WTC11 (cell line): ENCODE data around the gene WDR49.

Experiments
- FOXK1 ChIP-seq: sonication (generic); formaldehyde crosslinking; IDR thresholded peaks from 2 replicates; pipeline ENCODE4 v1.8.0; 2022; ENCODE audit warnings: mild to moderate bottlenecking, moderate library complexity, missing genetic modification reagents
- JUN ChIP-seq: sonication (generic); formaldehyde crosslinking; IDR thresholded peaks from 2 replicates; pipeline ENCODE4 v1.8.0; 2023; ENCODE audit warnings: mild to moderate bottlenecking, missing genetic modification reagents
- NFATC4 ChIP-seq: fragments of 250-450 bp; sonication (Bioruptor Pico); IDR thresholded peaks from 2 replicates; pipeline ENCODE4 v1.9.0; 2021; ENCODE audit warnings: mild to moderate bottlenecking
- NFYB ChIP-seq: sonication (generic); formaldehyde crosslinking; conservative IDR thresholded peaks from 2 replicates; pipeline ENCODE4 v1.8.0; 2022; ENCODE audit warnings: low read depth, missing genetic modification reagents
- NR3C1 ChIP-seq: sonication (generic); formaldehyde crosslinking; conservative IDR thresholded peaks from 2 replicates; pipeline ENCODE4 v1.8.1; 2023; ENCODE audit warnings: low read depth, mild to moderate bottlenecking, missing genetic modification reagents
- SMAD3 ChIP-seq: sonication (generic); formaldehyde crosslinking; IDR thresholded peaks from 2 replicates; pipeline ENCODE4 v1.8.0; 2022; ENCODE audit warnings: missing genetic modification reagents, mild to moderate bottlenecking, borderline replicate concordance
- TEAD1 ChIP-seq: sonication (generic); formaldehyde crosslinking; IDR thresholded peaks from 2 replicates; pipeline ENCODE4 v1.8.0; 2022; ENCODE audit warnings: mild to moderate bottlenecking, missing genetic modification reagents
- TEAD4 ChIP-seq: sonication (generic); formaldehyde crosslinking; IDR thresholded peaks from 2 replicates; pipeline ENCODE4 v1.8.0; 2022; ENCODE audit warnings: mild to moderate bottlenecking, missing genetic modification reagents
- TF ChIP-seq, protein P1 (sequence below): sonication (generic); formaldehyde crosslinking; IDR thresholded peaks from 2 replicates; pipeline ENCODE4 v1.8.0; 2022; ENCODE audit warnings: mild to moderate bottlenecking, missing genetic modification reagents
- TF ChIP-seq, protein P2 (sequence below): fragments of 200-600 bp; IDR thresholded peaks from 2 replicates; pipeline ENCODE4 v1.8.0; 2022; ENCODE audit warnings: antibody characterized with exemption
- TF ChIP-seq, protein P3 (sequence below): sonication (generic); formaldehyde crosslinking; IDR thresholded peaks from 2 replicates; pipeline ENCODE4 v1.8.0; 2022; ENCODE audit warnings: missing genetic modification reagents
- TF ChIP-seq, protein P4 (sequence below): sonication (generic); formaldehyde crosslinking; conservative IDR thresholded peaks from 2 replicates; pipeline ENCODE4 v1.8.1; 2023; ENCODE audit warnings: mild to moderate bottlenecking, low read depth, missing genetic modification reagents, moderate library complexity
- TF ChIP-seq, protein P5 (sequence below): sonication (generic); formaldehyde crosslinking; IDR thresholded peaks from 2 replicates; pipeline ENCODE4 v1.8.1; 2022; ENCODE audit warnings: low read depth, mild to moderate bottlenecking, moderate library complexity, missing genetic modification reagents, borderline replicate concordance
- TF ChIP-seq, protein P6 (sequence below): sonication (generic); formaldehyde crosslinking; IDR thresholded peaks from 2 replicates; pipeline ENCODE4 v1.8.0; 2022; ENCODE audit warnings: mild to moderate bottlenecking, missing genetic modification reagents

DNA sequence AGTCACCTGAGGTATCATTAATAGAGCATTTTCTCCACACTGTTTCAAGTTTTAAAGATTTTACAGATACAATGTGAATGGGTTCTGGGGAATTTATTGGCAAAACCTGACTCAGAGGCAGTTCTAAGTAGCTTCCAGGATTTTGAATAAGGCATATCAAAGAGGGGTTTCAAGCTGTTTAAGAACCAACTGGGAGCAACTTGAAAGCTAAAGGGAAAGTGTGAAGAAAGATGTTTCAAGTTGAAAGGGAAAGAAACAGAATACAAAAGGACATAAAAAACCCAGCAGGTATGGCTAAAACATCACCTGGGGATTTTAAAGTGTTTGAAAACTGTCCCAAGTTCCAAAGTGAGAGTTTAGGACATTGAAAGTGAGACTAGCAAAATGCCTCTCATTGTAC lies 162.1 kb downstream of the WDR49 start:
- TF ChIP-seq, protein P1, sequence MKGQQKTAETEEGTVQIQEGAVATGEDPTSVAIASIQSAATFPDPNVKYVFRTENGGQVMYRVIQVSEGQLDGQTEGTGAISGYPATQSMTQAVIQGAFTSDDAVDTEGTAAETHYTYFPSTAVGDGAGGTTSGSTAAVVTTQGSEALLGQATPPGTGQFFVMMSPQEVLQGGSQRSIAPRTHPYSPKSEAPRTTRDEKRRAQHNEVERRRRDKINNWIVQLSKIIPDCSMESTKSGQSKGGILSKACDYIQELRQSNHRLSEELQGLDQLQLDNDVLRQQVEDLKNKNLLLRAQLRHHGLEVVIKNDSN (CRISPR knock-in tag): no peak
- TF ChIP-seq FOXK1 (CRISPR knock-in tag) (no peak), SMAD3 (no peak), NFATC4 (CRISPR knock-in tag) (no peak), TEAD1 (CRISPR knock-in tag) (no peak), NR3C1 (CRISPR knock-in tag) (no peak), JUN (CRISPR knock-in tag) (no peak), NFYB (CRISPR knock-in tag) (no peak), TEAD4 (CRISPR knock-in tag) (no peak)
- TF ChIP-seq, protein P2, sequence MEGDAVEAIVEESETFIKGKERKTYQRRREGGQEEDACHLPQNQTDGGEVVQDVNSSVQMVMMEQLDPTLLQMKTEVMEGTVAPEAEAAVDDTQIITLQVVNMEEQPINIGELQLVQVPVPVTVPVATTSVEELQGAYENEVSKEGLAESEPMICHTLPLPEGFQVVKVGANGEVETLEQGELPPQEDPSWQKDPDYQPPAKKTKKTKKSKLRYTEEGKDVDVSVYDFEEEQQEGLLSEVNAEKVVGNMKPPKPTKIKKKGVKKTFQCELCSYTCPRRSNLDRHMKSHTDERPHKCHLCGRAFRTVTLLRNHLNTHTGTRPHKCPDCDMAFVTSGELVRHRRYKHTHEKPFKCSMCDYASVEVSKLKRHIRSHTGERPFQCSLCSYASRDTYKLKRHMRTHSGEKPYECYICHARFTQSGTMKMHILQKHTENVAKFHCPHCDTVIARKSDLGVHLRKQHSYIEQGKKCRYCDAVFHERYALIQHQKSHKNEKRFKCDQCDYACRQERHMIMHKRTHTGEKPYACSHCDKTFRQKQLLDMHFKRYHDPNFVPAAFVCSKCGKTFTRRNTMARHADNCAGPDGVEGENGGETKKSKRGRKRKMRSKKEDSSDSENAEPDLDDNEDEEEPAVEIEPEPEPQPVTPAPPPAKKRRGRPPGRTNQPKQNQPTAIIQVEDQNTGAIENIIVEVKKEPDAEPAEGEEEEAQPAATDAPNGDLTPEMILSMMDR: no peak
- TF ChIP-seq, protein P3, sequence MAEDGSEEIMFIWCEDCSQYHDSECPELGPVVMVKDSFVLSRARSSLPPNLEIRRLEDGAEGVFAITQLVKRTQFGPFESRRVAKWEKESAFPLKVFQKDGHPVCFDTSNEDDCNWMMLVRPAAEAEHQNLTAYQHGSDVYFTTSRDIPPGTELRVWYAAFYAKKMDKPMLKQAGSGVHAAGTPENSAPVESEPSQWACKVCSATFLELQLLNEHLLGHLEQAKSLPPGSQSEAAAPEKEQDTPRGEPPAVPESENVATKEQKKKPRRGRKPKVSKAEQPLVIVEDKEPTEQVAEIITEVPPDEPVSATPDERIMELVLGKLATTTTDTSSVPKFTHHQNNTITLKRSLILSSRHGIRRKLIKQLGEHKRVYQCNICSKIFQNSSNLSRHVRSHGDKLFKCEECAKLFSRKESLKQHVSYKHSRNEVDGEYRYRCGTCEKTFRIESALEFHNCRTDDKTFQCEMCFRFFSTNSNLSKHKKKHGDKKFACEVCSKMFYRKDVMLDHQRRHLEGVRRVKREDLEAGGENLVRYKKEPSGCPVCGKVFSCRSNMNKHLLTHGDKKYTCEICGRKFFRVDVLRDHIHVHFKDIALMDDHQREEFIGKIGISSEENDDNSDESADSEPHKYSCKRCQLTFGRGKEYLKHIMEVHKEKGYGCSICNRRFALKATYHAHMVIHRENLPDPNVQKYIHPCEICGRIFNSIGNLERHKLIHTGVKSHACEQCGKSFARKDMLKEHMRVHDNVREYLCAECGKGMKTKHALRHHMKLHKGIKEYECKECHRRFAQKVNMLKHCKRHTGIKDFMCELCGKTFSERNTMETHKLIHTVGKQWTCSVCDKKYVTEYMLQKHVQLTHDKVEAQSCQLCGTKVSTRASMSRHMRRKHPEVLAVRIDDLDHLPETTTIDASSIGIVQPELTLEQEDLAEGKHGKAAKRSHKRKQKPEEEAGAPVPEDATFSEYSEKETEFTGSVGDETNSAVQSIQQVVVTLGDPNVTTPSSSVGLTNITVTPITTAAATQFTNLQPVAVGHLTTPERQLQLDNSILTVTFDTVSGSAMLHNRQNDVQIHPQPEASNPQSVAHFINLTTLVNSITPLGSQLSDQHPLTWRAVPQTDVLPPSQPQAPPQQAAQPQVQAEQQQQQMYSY (CRISPR knock-in tag): no peak
- TF ChIP-seq, protein P4, sequence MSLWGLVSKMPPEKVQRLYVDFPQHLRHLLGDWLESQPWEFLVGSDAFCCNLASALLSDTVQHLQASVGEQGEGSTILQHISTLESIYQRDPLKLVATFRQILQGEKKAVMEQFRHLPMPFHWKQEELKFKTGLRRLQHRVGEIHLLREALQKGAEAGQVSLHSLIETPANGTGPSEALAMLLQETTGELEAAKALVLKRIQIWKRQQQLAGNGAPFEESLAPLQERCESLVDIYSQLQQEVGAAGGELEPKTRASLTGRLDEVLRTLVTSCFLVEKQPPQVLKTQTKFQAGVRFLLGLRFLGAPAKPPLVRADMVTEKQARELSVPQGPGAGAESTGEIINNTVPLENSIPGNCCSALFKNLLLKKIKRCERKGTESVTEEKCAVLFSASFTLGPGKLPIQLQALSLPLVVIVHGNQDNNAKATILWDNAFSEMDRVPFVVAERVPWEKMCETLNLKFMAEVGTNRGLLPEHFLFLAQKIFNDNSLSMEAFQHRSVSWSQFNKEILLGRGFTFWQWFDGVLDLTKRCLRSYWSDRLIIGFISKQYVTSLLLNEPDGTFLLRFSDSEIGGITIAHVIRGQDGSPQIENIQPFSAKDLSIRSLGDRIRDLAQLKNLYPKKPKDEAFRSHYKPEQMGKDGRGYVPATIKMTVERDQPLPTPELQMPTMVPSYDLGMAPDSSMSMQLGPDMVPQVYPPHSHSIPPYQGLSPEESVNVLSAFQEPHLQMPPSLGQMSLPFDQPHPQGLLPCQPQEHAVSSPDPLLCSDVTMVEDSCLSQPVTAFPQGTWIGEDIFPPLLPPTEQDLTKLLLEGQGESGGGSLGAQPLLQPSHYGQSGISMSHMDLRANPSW (CRISPR knock-in tag): no peak
- TF ChIP-seq, protein P5, sequence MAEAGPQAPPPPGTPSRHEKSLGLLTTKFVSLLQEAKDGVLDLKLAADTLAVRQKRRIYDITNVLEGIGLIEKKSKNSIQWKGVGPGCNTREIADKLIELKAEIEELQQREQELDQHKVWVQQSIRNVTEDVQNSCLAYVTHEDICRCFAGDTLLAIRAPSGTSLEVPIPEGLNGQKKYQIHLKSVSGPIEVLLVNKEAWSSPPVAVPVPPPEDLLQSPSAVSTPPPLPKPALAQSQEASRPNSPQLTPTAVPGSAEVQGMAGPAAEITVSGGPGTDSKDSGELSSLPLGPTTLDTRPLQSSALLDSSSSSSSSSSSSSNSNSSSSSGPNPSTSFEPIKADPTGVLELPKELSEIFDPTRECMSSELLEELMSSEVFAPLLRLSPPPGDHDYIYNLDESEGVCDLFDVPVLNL (CRISPR knock-in tag): no peak
- TF ChIP-seq, protein P6, sequence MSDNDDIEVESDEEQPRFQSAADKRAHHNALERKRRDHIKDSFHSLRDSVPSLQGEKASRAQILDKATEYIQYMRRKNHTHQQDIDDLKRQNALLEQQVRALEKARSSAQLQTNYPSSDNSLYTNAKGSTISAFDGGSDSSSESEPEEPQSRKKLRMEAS: no peak
